ENCODE results near the gene FAM163A.

DNA sequence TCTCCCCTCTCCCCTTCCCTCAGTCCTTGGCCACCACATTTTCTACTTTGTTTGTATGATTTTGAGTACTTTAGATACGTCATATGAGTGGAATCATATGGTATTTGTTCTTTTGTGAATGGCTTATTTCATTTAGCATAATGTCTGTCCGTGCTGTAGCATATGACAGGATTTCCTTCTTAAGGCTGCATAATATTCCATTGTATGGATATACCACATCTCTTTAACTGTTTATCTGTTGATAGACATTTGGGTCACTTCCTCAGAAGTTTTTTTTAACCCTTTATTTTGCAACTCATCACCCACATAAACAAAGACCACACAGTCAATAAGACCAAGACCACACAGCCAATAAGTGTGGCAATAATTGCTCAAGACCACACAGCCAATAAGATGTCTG is 24.9 kb downstream of the FAM163A start:
- TF ChIP-seq POLR2AphosphoS5 (IDR thresholded peaks at IDR 0.05; ENCODE audit: low read depth, low read length) (no peak), POLR2A (IDR thresholded peaks at IDR 0.05; ENCODE audit: low read depth, low read length) (no peak), TAF1 (IDR thresholded peaks at IDR 0.05; ENCODE audit: low read depth, low read length) (no peak)

Data from GM12891 (cell line).